GM21529 (cell line): ENCODE results near the gene SLC35G6.
"Not testable (repeated sequence)": the region's sequence is repeated elsewhere in the genome, so short reads cannot be mapped to it uniquely, and the experiment has no call there.

Source experiments
- ATAC-seq: cut with Tn5 transposase; IDR thresholded peaks from one replicate; pipeline ENCODE4 v1.9.1; 2021; ENCODE audit not compliant: unreplicated experiment

SLC35G6 gene

DNA sequence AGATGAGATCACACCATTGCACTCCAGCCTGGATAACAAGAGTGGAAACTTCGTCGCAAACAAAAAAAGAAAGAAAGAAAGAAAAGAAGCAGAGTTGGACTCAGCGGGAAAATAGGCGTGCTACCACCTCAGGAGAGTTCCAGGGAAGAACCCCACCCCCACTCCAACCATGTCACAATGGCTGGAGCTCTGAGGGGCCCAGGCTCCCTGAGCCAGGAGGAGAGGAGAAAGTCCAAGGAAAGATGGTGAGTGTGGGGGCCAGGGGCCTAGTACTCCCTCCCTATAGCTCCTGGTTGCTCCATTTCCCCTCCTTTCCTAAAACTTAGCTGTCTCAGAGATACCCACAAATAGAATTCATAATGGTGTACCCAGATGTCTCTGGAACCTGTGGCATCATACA lies at the start of gene SLC35G6:
SLC35G6 (plus strand) TSS at position 172 of the 400 bp plus-strand sequence; CDS start at position 243, 71 bp downstream.
- not testable (repeated sequence) for ATAC-seq

DNA sequence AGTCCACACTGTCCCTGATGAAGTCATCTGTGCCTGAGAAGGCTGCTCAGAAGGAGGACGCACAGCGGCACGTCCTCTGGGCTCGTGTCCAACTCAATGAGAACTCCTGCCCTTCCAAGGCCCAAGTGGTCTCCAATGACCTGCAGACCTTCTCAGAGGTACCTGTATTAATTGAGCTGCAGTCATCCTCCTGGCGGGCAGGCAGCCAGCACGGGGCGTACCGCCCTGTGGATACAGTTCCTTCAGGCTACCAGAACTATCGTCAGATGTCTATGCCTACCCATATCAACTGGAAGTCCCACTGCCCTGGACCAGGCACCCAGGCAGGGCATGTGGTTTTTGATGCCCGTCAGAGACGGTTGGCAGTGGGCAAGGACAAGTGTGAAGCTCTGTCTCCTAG lies 49.0 kb upstream of the SLC35G6 start:
- ATAC-seq, result no peak

DNA sequence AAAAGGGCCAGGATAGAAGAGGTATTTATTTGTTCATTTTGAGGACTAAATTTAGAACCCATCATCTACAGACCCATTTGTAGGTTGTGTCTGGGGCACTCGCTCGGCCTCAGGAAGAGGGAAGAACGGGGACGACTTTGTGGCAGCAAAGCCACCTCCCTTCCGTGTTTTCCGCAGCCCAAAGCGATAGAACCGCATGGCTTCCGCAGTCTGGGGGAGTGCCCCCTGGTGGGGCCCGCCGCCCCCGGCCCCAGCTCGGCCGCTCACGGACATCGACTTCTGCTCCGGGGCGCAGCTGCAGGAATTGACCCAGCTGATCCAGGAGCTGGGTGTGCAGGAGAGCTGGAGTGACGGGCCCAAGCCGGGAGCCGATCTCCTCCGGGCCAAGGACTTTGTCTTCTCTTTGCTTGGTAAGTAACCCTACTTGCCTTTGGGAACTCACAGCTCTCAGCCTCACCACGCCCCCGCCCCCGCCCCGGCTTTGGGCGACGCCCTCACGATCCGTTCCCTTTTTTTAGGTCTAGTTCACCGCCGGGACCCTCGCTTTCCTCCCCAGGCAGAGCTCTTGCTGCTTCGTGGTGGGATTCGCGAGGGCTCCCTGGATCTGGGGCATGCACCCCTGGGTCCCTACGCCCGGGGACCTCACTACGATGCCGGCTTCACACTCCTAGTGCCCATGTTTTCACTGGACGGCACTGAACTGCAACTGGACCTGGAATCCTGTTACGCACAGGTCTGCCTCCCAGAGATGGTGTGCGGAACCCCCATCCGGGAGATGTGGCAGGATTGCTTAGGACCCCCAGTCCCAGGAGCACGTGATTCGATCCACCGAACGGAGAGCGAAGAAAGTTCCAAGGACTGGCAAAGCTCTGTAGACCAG lies 45.3 kb upstream of the SLC35G6 start:
- ATAC-seq, result peak; percentile 29

DNA sequence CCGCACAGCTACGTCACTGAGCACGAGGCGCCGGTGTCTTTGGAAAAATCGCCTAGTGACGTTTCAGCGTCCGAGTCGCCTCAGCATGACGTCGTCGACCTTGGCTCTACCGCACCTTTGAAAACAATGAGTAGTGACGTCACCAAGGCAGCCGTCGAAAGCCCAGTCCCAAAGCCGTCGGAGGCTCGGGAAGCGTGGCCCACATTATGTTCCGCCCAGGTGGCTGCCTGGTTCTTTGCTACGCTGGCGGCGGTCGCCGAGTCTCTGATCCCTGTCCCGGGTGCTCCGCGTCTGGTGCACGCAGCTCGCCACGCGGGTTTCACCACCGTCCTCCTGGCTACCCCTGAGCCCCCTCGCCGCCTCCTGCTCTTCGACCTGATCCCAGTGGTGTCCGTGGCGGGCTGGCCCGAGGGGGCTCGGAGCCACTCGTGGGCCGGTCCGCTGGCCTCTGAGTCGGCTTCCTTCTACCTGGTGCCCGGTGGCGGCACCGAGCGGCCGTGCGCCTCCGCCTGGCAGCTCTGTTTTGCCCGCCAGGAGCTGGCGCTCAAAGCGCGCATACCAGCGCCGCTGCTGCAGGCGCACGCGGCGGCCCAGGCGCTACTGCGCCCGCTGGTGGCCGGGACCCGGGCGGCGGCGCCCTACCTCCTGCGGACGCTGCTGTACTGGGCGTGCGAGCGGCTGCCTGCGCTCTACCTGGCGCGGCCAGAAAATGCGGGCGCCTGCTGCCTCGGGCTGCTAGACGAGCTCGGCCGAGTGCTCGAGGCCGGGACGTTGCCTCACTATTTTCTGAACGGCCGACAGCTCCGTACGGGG lies 44.5 kb upstream of the SLC35G6 start:
- ATAC-seq, result no peak

DNA sequence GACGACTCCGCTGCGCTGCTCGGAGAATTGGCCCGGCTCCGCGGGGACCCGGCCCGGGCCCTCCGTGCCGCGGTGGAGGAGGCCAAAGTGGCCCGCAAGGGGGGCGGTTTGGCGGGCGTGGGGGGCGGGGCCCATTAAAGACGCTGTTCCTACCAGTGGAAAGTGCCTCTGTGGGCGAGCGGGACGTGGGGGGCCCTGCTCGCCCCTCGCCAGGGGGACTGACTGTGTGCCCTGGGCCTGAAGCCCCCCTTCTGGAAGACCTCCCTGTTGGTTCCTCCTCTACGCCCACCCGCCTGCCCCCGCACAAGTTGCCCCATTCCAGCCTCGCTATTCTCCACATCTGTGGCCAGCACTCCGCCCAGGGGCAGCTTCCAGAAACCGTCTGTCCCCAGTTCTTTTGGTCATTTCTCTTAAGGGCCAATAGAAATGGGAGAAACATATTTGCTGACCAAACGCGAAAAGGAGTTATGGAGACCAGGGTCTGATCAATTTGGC lies 43.8 kb upstream of the SLC35G6 start:
- ATAC-seq, result no peak

DNA sequence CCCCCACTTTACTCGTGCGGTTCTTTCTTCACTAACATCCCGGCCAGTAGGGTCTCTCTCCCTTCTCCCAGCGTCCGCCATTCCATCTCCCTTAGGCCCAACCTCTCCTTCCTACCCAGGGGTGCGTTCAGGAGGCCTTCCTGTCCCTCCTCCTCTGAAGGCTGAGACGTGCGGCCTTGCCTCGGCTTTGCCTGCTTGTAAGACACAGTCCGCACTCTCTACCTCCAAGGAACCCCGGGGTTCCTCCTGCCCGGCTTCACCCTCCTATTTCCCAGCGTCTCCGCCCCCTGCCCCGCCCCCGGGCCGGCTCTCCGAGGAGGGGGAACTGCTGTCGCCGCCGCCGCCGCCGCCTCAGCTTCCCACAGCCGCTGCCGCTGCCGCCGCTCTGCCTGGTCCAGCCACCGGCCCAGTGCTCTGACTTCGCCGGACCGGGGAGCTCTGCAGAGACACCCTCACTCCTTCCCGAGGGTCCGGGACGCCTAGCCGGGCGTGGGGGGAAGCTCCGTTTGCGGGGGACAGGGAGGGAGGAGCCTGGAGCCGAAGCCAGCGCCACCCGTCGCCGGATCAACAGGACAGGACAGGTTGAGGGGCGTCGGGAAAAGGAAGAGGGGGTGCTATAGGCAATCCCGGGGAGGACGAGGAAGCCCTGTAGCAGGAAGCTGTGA lies 43.2 kb upstream of the SLC35G6 start:
- ATAC-seq, result no peak

DNA sequence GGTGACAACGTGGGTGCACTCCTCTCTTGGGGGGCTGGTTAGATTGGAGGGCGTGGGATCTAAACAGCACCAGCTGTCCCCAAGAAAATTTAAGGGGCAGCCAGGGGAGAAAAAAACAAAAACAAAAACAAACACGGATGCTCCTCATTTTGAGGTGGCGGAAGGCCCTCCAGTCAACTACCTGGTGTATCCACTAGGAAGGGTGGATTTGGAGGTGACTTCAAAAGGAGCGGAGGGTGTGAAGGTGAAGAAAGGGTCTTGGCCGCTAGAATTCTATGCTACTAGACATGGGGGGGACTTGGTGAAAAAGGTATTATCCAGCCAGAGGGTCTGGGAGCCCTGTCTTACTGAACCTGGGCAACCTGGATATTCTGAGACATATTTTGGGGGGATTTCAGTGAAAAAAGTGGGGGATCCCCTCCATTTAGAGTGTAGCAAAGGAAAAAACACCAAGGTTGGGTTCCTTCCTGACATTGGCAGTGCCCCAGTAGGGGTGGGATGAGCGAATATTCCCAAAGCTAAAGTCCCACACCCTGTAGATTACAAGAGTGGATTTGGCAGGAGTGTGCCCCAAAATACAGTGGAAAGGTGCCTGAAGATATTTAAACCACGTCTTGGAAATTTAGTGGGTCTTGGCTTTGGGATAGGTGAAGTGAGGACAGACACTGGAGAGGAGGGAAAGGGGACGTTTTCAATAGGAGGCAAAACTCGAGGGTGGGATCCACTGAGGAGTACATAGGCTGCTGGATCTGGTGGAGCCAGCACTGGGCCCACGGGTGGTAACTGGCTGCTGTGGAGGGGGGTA lies 42.4 kb upstream of the SLC35G6 start:
- no peak for ATAC-seq

DNA sequence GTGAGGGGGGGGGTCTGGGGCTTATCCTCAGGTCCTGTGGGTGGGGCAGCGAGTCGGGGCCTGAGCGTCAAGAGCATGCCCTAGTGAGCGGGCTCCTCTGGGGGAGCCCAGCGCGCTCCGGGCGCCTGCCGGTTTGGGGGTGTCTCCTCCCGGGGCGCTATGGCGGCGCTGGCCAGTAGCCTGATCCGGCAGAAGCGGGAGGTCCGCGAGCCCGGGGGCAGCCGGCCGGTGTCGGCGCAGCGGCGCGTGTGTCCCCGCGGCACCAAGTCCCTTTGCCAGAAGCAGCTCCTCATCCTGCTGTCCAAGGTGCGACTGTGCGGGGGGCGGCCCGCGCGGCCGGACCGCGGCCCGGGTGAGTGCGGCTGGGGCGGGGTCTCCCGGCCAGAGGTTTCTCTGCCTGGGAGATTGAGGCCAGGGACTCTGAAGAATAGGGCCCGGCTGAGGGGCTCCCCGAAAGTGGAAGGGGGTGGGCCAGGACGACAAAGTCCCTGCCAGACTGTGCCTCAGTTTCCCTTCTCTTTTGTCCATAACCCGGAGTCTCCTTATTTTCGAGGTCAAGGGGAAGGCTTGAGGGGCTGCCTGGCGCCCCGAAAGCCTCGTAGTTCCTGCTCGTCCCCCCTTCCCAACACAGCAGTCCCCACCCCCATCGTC lies 41.7 kb upstream of the SLC35G6 start, which contains the start of gene FGF11:
FGF11 (plus strand) TSS at position 51 of the 651 bp plus-strand sequence; CDS start at position 160, 109 bp downstream.
- no peak for ATAC-seq

DNA sequence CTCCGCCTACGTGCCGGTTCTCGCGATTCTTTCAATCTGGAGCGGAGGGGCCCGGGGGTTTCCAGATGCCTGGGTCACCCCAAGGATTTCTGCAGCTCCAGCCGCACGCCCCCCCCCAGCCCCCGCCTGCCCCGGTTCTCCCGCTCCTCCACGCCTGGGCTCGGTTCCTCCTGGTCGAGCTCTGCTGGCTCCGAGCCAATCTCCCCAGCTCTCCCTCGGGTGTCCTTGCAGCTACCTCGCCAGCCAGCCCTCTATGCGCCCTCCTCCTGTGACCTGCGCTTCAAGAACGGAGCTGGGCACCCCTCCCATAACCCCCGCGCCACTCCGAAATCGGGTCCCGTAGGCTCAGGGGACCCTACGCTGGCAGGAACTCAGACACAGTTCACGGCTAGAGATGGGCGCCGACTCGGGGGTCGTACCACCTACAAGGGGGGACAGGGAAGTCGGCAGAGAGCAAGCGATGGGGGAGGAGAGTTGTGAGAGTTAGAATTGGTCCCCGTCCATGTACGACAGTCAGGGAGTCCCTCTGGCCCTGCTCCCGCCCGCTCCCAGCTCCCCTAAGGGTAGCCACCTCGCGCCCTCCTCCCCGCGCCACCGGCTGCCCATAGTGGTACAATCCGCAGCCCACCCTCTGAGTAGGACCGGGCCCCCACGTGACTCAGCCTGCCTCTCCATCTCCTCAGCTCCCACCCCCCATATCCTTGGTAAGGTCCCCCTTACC lies 41.0 kb upstream of the SLC35G6 start:
- ATAC-seq, result no peak

DNA sequence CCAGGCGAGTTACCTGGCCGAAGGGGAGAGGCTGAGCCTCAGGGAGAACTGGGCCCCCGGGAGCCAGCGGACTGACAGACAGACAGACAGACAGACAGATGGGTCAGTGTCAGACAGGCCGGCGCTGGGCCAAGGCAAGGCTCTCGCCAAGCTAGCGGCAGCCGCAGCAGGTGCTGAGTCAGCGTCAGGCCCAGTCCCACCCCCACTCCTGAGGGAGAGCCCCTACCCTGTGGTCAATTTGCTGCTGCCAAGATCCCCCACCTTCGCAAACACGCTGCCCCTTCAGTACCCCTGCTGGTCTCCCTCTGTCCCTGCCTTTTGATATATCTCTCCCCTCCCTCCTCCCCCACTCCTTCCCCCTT lies 40.4 kb upstream of the SLC35G6 start:
- no peak for ATAC-seq

DNA sequence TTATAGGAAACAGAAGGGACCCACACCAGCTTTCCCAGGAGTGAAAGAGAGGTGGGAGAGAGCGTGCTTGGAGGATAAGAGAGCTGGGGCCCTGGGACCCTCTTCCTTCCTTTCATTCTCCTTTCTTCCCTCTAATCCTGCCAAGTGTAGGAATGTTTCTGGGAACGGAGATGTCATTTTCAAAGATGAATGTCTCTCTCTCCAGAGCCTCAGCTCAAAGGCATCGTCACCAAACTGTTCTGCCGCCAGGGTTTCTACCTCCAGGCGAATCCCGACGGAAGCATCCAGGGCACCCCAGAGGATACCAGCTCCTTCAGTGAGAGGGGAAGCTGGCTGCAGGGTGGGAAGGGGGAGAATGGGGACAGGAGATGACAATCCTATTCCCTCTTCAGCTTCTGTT lies 40.0 kb upstream of the SLC35G6 start:
- no peak for ATAC-seq

DNA sequence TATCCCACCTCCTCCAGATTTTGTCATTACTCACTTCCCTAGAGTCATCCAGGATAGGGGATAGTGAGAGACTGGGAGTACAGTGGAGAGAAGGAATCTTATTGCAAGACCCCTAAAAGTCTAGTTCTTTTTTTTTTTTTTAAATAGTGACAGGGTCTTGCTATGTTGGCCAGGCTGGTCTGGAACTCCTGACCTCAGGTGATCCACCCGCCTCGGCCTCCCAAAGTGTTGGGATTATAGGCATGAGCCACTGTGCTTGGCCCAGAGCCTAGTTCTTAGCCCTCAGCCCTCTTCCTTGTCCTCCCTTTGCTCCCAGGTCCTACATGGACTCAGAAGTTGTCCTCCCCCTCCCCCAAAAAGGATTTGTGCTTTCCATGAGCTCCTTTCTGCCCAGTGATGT lies 39.1 kb upstream of the SLC35G6 start:
- ATAC-seq, result no peak

DNA sequence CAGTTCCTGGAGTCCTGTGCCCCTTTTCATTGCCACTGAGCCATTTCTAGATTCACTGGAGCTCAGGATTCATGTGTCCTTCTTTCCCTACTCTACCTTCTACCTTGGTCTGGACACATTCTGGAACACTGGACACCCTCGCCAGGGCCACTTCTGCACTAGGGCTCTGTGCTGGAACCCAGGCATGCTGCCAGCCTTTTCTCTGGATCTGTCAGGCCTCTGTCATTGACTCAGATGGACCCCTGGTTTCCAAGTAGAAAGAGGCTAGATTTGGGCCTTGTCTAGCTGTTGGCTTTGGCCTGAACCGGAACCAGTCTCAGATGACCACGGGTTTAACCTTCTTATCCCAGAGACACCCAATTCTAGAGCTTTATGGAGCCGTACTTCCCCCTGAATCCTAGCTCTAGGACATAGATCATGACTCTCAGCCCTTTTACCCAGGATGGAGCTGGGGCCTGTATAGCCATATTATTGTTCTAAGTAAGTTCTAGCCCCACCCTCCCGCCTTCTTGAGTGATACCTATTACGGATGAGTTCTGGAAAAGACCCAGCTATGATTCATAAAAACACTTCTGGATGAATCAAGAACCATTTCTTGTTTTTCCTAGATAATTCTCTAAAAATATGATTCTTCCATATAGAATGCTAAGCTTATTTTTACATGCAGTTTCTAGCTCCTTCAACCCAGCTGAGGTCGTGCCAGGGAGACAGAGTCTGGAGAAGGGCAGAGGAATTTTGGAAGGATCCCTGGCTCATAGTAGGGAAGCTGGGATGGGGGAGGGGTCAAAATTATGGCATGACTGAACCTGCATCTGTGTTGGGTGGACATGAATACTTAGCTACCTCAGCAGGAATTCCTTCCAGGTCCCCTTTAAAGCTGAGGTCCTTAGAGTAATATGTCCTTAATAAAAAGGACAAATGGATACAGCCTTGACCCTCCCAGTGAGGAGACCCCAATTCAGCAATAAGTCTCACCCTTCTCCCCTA lies 37.5 kb upstream of the SLC35G6 start:
- ATAC-seq, result no peak

DNA sequence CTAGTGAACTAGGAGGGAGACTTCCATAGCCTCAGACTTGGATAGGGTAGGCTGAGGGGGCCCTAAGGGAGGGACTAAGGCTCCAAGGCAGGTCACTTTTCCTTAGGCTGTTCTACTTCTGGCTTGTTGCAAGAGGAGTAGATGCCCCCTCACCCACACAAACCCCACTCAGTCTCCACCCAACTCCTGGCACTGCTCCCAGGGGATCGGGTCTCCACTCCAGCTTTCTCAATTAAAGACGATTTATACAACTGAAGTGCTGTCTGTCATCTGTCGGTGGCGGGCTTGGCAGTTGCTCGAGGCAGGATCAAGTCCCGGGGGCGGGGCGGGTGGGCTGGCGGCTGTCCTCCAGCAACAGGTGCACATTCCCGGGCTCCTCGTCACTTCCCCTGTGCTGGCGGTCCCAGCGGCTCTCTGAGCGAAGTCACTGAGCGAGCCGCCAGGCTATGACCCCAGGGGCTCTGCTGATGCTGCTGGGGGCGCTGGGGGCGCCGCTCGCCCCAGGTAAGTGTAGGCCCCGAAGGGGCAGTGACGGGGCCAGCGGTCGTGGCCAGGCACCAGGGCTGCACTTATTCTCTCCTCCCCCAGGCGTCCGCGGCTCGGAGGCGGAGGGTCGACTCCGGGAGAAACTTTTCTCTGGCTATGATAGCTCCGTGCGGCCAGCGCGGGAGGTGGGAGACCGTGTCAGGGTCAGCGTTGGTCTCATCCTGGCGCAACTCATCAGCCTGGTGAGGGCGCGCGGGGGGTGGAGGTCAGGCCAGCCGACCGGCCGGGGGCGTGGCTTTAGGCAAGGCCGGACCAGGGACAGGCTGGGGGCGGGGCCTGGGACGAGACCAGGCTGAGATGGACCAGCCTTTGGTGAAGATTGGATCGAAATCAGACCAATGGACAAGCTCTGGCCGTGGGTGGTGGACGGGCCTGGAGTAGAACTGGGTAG lies 36.3 kb upstream of the SLC35G6 start, which contains the start of gene CHRNB1:
CHRNB1 (plus strand) TSS at position 380 of the 937 bp plus-strand sequence; CDS start at position 447, 67 bp downstream.
- ATAC-seq, result no peak

DNA sequence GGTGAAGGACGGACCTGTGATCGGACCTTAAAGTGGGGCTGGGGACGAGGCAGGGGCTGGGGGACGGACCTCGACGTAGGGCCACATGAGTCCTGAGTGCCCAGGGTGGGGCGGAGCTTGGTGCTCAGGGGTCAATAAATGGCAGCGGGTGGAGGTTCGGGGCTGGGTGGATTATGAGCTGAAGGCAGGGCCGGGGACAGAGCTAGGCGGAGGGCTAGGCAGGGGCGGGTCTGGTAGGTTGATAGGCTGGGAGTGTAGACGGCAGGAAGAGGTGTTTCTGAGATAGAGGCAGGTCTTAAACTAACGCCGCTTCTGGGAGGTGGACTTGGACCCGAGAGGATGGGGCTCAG lies 35.7 kb upstream of the SLC35G6 start:
- ATAC-seq, result no peak

DNA sequence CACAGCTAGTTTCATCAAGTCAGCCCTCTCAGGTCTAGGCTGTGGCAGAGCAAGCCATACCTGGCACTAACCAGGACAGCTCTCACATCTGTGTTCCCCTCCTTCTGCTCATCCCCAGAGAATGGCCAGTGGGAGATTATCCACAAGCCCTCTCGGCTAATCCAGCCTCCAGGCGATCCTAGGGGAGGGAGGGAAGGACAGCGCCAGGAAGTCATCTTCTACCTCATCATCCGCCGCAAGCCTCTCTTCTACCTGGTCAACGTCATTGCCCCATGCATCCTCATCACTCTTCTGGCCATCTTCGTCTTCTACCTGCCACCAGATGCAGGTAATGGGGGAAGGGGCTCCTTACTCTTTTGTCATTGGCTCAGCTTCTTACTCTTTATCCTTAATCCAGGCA lies 32.8 kb upstream of the SLC35G6 start:
- ATAC-seq, result no peak

DNA sequence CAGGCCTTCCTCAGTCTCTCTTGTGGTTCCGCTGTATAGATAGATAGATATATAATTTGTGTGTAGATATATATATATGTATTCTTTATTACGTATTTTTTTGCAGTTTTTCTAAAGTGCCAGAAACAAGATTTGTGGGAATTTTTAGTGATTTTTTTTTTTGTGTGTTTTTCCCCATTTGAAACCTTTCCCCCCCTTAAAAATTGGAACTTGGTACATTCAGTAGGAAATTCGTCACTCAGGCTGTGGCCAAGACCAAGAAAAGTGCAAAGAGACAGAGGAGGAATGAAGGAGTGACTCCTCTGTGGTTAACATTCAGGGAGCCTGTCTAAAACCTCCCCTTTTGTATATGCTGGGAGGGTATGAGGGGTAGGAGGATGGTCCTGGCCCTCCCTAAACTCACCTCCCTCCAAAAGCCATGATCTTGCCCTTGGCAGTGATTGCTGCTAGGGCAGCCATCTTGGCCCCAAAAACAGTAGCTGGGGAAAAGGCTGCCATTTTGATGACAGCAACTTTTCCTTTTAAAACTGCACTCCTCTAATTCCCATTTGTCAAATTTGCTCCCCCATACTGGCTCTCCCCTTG lies 21.2 kb upstream of the SLC35G6 start:
- ATAC-seq, result no peak
